Osteocyte (in vitro differentiated cells): ENCODE results near the gene DLEC1. TPM values are rescaled to one million over a fixed set of nuclear protein-coding genes. Genes with fewer than 3 reads are reported as not detected.
A peak's percentile ranks its signal among the peaks of the same experiment; 100 is the strongest.

ENCODE experiments used
- DNase-seq: peaks from one replicate; pipeline ENCODE4 v3.0.0; 2021; ENCODE audit warnings: mixed read lengths; ENCODE audit not compliant: unreplicated experiment; ENCODE audit errors: extremely low spot score
- H3K27ac Mint-ChIP-seq: one replicate; pipeline ENCODE4 v1.8.0; 2021; ENCODE audit warnings: mild to moderate bottlenecking, mixed read lengths; ENCODE audit not compliant: unreplicated experiment
- H3K27me3 Mint-ChIP-seq: one replicate; pipeline ENCODE4 v1.8.0; 2021; ENCODE audit warnings: mixed read lengths; ENCODE audit not compliant: unreplicated experiment
- H3K36me3 Mint-ChIP-seq: one replicate; pipeline ENCODE4 v1.8.0; 2021; ENCODE audit warnings: mixed read lengths; ENCODE audit not compliant: unreplicated experiment
- H3K4me1 Mint-ChIP-seq: one replicate; pipeline ENCODE4 v1.8.0; 2021; ENCODE audit warnings: mixed read lengths; ENCODE audit not compliant: unreplicated experiment
- H3K4me3 Mint-ChIP-seq: one replicate; pipeline ENCODE4 v1.8.0; 2021; ENCODE audit warnings: mild to moderate bottlenecking, moderate library complexity, mixed read lengths; ENCODE audit not compliant: unreplicated experiment
- H3K9me3 Mint-ChIP-seq: one replicate; pipeline ENCODE4 v1.8.0; 2021; ENCODE audit warnings: mixed read lengths; ENCODE audit not compliant: unreplicated experiment
- total RNA-seq: library from RNA; stranded (reverse); gene quantifications from 2 replicates; pipeline ENCODE4 v1.2.1, GENCODE V29; 2021
- TF ChIP-seq, protein P1 (sequence below): fragments of 200-600 bp; sonication (generic); IDR thresholded peaks from 2 replicates; pipeline ENCODE4 v1.5.0; 2021; ENCODE audit warnings: antibody characterized with exemption, mild to moderate bottlenecking, moderate library complexity

DLEC1 gene
- total RNA-seq, 1 donor from 2014 or later, result 0.62 TPM

DNA sequence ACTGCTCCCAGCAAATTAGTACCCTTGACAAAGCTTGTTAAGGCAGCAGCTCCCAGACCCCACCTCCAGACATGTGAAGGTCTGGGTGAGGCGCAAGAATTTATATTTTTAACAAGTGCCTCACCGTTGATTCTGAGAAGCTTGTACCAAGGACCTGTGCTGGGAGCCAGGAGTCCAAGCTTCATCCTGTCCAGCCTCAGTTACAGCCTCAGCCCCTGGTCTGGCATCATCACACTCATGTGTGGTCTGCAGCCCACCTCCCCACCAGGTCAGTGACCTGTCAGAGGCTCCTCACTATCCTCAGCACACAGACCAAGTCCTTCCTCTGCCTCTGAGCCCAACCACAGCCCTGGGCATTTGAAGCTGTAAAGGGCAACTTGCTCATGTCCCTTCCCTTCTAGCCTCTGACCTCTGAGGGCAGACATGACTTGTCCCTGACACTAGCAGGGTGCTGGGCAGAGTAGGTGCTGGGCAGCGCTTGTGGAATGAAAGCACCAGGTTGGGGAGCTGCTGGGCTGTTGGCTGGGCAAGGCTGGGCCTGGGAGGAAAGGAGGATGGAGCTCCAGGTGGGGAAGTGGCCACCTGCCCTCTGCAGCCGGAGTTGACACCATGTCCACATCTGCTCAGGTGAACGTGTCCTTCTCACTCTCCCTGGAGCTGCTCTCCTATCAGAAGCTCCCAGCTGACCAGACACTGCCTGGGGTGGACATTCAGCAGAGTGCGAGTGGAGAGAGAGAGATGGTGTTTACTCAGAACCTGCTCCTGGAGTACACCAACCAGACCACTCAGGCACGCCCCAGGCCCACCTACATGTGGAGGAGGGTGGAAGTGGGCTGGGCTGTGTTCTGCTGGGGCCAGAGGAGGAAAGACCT, 81.0 kb downstream of the DLEC1 start:
- Mint-ChIP-seq H3K4me1 (no peaks in the 10 kb centered on the region), H3K27me3 (no peaks in the 10 kb centered on the region), H3K27ac (no peak overlapping the region), H3K9me3 (no peaks in the 10 kb centered on the region), H3K4me3 (no peak overlapping the region), H3K36me3 (peaks cover 21% of the 10 kb centered on the region)
- TF ChIP-seq, protein P1, sequence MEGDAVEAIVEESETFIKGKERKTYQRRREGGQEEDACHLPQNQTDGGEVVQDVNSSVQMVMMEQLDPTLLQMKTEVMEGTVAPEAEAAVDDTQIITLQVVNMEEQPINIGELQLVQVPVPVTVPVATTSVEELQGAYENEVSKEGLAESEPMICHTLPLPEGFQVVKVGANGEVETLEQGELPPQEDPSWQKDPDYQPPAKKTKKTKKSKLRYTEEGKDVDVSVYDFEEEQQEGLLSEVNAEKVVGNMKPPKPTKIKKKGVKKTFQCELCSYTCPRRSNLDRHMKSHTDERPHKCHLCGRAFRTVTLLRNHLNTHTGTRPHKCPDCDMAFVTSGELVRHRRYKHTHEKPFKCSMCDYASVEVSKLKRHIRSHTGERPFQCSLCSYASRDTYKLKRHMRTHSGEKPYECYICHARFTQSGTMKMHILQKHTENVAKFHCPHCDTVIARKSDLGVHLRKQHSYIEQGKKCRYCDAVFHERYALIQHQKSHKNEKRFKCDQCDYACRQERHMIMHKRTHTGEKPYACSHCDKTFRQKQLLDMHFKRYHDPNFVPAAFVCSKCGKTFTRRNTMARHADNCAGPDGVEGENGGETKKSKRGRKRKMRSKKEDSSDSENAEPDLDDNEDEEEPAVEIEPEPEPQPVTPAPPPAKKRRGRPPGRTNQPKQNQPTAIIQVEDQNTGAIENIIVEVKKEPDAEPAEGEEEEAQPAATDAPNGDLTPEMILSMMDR, result no peak
- no peak for DNase-seq

DNA sequence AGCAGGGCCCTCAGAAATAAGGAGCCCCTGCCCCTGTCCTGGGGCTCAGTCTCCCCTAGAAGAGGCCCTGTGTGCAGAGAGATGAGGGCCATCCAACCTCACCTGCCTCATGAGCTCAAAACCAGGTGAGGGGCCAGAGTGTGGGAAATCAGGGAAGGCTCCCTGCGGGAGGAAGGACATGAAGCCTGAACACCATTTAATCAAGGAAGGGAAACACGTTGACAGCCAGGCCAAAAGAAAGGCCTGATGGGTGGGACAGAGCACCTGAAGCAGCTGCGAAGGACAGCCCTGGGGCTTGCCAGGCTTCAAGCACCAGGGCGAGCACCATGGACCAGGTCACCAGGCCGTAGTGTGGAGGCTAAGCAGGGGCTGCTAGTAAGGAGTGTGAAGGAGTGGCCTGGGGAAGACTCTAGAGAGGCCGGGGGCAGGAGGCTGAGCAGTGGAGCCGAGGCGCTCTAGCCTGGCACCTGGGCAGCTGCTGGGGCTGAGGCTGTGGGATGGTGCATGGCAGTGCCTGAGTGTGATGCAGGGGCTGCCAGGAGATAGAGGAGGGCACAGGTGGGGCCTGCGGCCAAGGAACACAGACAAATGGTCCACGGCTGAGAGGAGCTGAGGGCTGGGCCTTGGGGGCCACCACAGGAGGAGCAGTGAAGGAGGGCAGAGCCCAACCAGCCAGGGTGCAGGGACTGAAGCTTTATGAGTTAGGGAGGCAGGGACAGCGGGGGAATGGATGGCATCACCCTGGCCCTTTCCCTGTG, 81.9 kb downstream of the DLEC1 start:
- DNase-seq, result no peak
- Mint-ChIP-seq H3K9me3 (no peaks in the 10 kb centered on the region), H3K27me3 (no peaks in the 10 kb centered on the region), H3K4me1 (no peaks in the 10 kb centered on the region), H3K27ac (no peak overlapping the region), H3K36me3 (peaks cover 29% of the 10 kb centered on the region), H3K4me3 (no peak overlapping the region)
- TF ChIP-seq, protein P1, result no peak

DNA sequence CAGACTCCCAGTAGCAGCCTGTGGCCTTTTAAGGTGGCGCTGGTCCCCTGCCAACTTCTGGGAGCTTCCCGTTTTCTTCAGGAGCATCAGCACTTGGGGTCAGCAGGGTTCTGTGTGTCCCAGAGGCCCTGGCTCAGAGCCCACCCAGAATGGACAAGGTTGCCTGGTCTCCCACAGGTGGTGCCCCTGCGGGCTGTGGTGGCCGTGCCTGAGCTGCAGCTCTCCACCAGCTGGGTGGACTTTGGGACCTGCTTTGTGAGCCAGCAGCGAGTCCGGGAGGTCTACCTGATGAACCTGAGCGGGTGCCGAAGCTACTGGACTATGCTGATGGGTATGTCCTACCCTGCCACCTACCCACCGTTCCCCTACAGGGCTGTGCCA, 82.4 kb downstream of the DLEC1 start:
- H3K4me1 Mint-ChIP-seq, result no peaks in the 10 kb centered on the region
- H3K4me3 Mint-ChIP-seq, result no peak overlapping the region
- H3K9me3 Mint-ChIP-seq, result no peaks in the 10 kb centered on the region
- H3K27ac Mint-ChIP-seq, result no peak overlapping the region
- no peaks in the 10 kb centered on the region for H3K27me3 Mint-ChIP-seq
- no peak for DNase-seq
- H3K36me3 Mint-ChIP-seq, result peaks cover 30% of the 10 kb centered on the region
- TF ChIP-seq, protein P1, result no peak

DNA sequence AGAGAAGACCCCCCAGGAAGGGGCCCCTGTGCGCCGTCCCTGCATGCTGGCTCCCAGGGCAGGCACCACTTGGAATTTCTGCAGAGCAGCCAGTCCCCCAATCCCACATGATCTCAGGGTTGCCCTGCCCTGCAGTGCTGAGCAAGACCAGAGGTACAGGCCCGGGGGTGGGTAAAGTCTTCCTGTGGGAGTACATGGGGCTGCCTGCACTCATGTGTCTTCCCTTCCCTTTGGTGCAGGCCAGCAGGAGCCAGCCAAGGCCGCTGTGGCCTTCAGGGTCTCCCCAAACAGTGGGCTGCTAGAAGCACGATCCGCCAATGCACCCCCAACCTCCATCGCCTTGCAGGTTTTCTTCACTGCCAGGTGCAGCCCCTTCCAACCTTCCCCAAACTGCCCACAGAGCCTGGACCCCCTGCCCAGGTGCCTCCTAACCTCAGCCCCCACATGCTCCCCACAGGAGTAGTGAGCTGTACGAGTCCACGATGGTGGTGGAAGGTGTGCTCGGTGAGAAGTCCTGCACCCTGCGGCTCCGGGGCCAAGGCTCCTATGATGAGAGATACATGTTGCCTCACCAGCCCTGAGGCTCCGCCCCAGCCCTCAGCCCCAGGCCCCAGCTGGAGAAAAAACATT, 82.9 kb downstream of the DLEC1 start:
- TF ChIP-seq, protein P1, result no peak
- H3K4me3 Mint-ChIP-seq, result no peak overlapping the region
- peaks cover 30% of the 10 kb centered on the region for H3K36me3 Mint-ChIP-seq
- H3K27me3 Mint-ChIP-seq, result no peaks in the 10 kb centered on the region
- no peaks in the 10 kb centered on the region for H3K4me1 Mint-ChIP-seq
- no peak overlapping the region for H3K27ac Mint-ChIP-seq
- no peaks in the 10 kb centered on the region for H3K9me3 Mint-ChIP-seq
- peak; percentile 76 for DNase-seq
